SK-N-SH treated with all-trans-retinoic acid at 6 μM for 48 hours (cell line): ENCODE results near the gene CDC34.

ENCODE experiments used
- ATAC-seq: fragments of 200-7000 bp; cut with Tn5 transposase; 3 replicates; pipeline ENCODE4 v1.9.1; 2020; ENCODE audit warnings: mild to moderate bottlenecking, moderate library complexity
- BACH2 ChIP-seq: fragments of 250-450 bp; sonication (Bioruptor Pico); IDR thresholded peaks from 2 replicates; pipeline ENCODE4 v1.9.0; 2021; ENCODE audit warnings: mild to moderate bottlenecking, borderline replicate concordance
- CSDC2 ChIP-seq: fragments of 250-450 bp; sonication (Bioruptor Pico); IDR thresholded peaks from 2 replicates; pipeline ENCODE4 v1.5.0; 2020; ENCODE audit warnings: mild to moderate bottlenecking, moderate library complexity
- ESRRG ChIP-seq: fragments of 250-450 bp; sonication (Bioruptor Pico); IDR thresholded peaks from 2 replicates; pipeline ENCODE4 v1.6.1; 2021; ENCODE audit warnings: mild to moderate bottlenecking
- ISL1 ChIP-seq: fragments of 250-450 bp; sonication (Bioruptor Pico); IDR thresholded peaks from 2 replicates; pipeline ENCODE4 v2.1.2; 2022; ENCODE audit warnings: mild to moderate bottlenecking, moderate library complexity
- PATZ1 ChIP-seq: fragments of 250-450 bp; sonication (Bioruptor Pico); IDR thresholded peaks from 2 replicates; pipeline ENCODE4 v1.8.0; 2020; ENCODE audit warnings: mild to moderate bottlenecking, moderate library complexity, borderline replicate concordance
- PPARA ChIP-seq: fragments of 250-450 bp; sonication (Bioruptor Pico); IDR thresholded peaks from 2 replicates; pipeline ENCODE4 v1.5.0; 2020; ENCODE audit warnings: mild to moderate bottlenecking, borderline replicate concordance
- RARB ChIP-seq: fragments of 250-450 bp; sonication (Bioruptor Pico); IDR thresholded peaks from 2 replicates; pipeline ENCODE4 v1.8.0; 2021; ENCODE audit warnings: mild to moderate bottlenecking, moderate library complexity
- SNAI2 ChIP-seq: fragments of 250-450 bp; sonication (Bioruptor Pico); IDR thresholded peaks from 2 replicates; pipeline ENCODE4 v1.5.0; 2020; ENCODE audit warnings: mild to moderate bottlenecking, moderate library complexity
- TCF4 ChIP-seq: fragments of 250-450 bp; sonication (Bioruptor Pico); IDR thresholded peaks from 2 replicates; pipeline ENCODE4 v1.8.0; 2021; ENCODE audit warnings: mild to moderate bottlenecking, moderate library complexity, borderline replicate concordance
- TOX ChIP-seq: fragments of 250-450 bp; sonication (Bioruptor Pico); IDR thresholded peaks from 2 replicates; pipeline ENCODE4 v1.8.0; 2021; ENCODE audit warnings: mild to moderate bottlenecking, moderate library complexity, borderline replicate concordance
- ZC3H10 ChIP-seq: fragments of 250-450 bp; sonication (Bioruptor Pico); IDR thresholded peaks from 2 replicates; pipeline ENCODE4 v1.5.1; 2021; ENCODE audit warnings: mild to moderate bottlenecking, moderate library complexity
- ZFP3 ChIP-seq: fragments of 250-450 bp; sonication (Bioruptor Pico); IDR thresholded peaks from 2 replicates; pipeline ENCODE4 v1.5.0; 2020; ENCODE audit warnings: mild to moderate bottlenecking, moderate library complexity
- ZFP30 ChIP-seq: fragments of 450-650 bp; formaldehyde crosslinking; IDR thresholded peaks from 2 replicates; pipeline ENCODE4 v1.5.0; 2022; ENCODE audit warnings: mild to moderate bottlenecking, moderate library complexity
- ZNF70 ChIP-seq: fragments of 450-650 bp; formaldehyde crosslinking; IDR thresholded peaks from 2 replicates; pipeline ENCODE4 v1.5.0; 2020; ENCODE audit warnings: mild to moderate bottlenecking, moderate library complexity
- TF ChIP-seq, protein P1 (sequence below): fragments of 250-450 bp; sonication (Bioruptor Pico); IDR thresholded peaks from 2 replicates; pipeline ENCODE4 v1.5.0; 2020; ENCODE audit warnings: mild to moderate bottlenecking, moderate library complexity
- TF ChIP-seq, protein P2 (sequence below): fragments of 250-450 bp; sonication (Bioruptor Pico); IDR thresholded peaks from 2 replicates; pipeline ENCODE4 v1.5.1; 2020; ENCODE audit warnings: low read depth, mild to moderate bottlenecking, moderate library complexity
- TF ChIP-seq, protein P3 (sequence below): fragments of 250-450 bp; sonication (Bioruptor Pico); IDR thresholded peaks from 2 replicates; pipeline ENCODE4 v1.5.1; 2021; ENCODE audit warnings: mild to moderate bottlenecking, moderate library complexity
- TF ChIP-seq, protein P4 (sequence below): fragments of 250-450 bp; sonication (Bioruptor Pico); IDR thresholded peaks from 2 replicates; pipeline ENCODE4 v1.8.0; 2021; ENCODE audit warnings: low read depth, mild to moderate bottlenecking, moderate library complexity, borderline replicate concordance

Gene CDC34

GRCh38 chr19:531753-532560 is at the start of gene CDC34:
TSS of gene CDC34 (plus strand) at chr19:531760. CDS start at chr19:531932, 172 bp downstream.
- ATAC-seq, result peak; percentile 23
- TF ChIP-seq ESRRG (CRISPR knock-in tag) (no peak), ZNF70 (CRISPR knock-in tag) (no peak), CSDC2 (no peak), BACH2 (CRISPR knock-in tag) (no peak), TCF4 (no peak), PPARA (CRISPR knock-in tag) (no peak), ZFP3 (CRISPR knock-in tag) (no peak), ZFP30 (CRISPR knock-in tag) (no peak), RARB (CRISPR knock-in tag) (no peak), ISL1 (CRISPR knock-in tag) (no peak), SNAI2 (CRISPR knock-in tag) (no peak)
- TF ChIP-seq, protein P1, sequence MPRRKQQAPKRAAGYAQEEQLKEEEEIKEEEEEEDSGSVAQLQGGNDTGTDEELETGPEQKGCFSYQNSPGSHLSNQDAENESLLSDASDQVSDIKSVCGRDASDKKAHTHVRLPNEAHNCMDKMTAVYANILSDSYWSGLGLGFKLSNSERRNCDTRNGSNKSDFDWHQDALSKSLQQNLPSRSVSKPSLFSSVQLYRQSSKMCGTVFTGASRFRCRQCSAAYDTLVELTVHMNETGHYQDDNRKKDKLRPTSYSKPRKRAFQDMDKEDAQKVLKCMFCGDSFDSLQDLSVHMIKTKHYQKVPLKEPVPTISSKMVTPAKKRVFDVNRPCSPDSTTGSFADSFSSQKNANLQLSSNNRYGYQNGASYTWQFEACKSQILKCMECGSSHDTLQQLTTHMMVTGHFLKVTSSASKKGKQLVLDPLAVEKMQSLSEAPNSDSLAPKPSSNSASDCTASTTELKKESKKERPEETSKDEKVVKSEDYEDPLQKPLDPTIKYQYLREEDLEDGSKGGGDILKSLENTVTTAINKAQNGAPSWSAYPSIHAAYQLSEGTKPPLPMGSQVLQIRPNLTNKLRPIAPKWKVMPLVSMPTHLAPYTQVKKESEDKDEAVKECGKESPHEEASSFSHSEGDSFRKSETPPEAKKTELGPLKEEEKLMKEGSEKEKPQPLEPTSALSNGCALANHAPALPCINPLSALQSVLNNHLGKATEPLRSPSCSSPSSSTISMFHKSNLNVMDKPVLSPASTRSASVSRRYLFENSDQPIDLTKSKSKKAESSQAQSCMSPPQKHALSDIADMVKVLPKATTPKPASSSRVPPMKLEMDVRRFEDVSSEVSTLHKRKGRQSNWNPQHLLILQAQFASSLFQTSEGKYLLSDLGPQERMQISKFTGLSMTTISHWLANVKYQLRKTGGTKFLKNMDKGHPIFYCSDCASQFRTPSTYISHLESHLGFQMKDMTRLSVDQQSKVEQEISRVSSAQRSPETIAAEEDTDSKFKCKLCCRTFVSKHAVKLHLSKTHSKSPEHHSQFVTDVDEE (CRISPR knock-in tag), result no peak
- TF ChIP-seq, protein P2, sequence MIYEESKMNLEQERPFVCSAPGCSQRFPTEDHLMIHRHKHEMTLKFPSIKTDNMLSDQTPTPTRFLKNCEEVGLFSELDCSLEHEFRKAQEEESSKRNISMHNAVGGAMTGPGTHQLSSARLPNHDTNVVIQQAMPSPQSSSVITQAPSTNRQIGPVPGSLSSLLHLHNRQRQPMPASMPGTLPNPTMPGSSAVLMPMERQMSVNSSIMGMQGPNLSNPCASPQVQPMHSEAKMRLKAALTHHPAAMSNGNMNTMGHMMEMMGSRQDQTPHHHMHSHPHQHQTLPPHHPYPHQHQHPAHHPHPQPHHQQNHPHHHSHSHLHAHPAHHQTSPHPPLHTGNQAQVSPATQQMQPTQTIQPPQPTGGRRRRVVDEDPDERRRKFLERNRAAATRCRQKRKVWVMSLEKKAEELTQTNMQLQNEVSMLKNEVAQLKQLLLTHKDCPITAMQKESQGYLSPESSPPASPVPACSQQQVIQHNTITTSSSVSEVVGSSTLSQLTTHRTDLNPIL (CRISPR knock-in tag), result no peak
- TF ChIP-seq, protein P3, sequence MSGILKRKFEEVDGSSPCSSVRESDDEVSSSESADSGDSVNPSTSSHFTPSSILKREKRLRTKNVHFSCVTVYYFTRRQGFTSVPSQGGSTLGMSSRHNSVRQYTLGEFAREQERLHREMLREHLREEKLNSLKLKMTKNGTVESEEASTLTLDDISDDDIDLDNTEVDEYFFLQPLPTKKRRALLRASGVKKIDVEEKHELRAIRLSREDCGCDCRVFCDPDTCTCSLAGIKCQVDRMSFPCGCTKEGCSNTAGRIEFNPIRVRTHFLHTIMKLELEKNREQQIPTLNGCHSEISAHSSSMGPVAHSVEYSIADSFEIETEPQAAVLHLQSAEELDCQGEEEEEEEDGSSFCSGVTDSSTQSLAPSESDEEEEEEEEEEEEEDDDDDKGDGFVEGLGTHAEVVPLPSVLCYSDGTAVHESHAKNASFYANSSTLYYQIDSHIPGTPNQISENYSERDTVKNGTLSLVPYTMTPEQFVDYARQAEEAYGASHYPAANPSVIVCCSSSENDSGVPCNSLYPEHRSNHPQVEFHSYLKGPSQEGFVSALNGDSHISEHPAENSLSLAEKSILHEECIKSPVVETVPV (CRISPR knock-in tag), result no peak

DNA sequence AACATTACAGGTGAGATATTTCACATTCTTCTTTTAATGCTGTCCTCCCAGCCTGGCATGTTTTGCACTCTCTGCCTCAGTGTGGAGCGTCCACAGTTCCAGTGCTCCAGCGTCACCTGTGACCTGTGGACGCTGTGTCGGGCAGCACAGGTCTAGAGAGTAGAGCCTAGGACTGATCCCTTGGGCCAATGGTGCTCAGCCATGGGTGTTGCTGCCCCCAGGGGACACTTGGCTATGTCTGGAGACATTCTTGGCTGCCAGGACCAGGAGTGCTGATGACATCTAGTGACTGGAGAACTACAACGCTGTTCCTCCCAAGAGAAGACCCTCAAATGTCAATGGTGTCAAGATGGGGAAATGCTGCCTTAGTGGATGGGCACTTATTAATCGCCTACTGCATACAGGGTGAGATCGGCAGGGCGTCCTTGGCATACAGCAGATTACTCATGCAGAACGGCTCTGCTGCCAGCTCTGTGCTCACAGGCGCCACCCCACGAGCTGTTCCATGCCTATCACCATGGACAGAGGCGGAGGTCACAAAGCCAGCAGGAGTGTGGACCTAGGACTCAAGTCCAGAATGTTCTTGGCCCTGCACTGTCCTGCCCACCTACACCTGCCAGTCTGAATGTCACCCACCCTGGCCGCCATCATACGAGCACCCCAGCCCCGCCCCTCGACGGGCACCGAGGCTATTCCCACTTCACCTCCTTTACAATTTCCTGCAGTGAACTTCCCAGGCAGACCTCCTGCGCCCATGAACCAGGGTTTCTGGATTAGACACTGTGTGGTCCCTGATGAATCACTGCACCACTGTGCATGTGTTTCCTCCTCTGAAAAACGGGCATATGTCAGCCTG is 49.1 kb upstream of the CDC34 start:
- TF ChIP-seq ISL1 (CRISPR knock-in tag) (no peak), ESRRG (CRISPR knock-in tag) (no peak), TOX (CRISPR knock-in tag) (no peak), ZNF70 (CRISPR knock-in tag) (no peak), ZFP3 (CRISPR knock-in tag) (no peak), ZC3H10 (CRISPR knock-in tag) (no peak), PATZ1 (CRISPR knock-in tag) (no peak)
- TF ChIP-seq, protein P4, sequence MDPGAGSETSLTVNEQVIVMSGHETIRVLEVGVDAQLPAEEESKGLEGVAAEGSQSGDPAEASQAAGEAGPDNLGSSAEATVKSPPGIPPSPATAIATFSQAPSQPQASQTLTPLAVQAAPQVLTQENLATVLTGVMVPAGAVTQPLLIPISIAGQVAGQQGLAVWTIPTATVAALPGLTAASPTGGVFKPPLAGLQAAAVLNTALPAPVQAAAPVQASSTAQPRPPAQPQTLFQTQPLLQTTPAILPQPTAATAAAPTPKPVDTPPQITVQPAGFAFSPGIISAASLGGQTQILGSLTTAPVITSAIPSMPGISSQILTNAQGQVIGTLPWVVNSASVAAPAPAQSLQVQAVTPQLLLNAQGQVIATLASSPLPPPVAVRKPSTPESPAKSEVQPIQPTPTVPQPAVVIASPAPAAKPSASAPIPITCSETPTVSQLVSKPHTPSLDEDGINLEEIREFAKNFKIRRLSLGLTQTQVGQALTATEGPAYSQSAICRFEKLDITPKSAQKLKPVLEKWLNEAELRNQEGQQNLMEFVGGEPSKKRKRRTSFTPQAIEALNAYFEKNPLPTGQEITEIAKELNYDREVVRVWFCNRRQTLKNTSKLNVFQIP (CRISPR knock-in tag), result no peak
- TF ChIP-seq, protein P1 (CRISPR knock-in tag), result no peak
- TF ChIP-seq, protein P3 (CRISPR knock-in tag), result no peak
- ATAC-seq, result no peak
